Neural cell (in vitro differentiated cells): ENCODE results near the gene KMO. TPM values are rescaled to one million over a fixed set of nuclear protein-coding genes. Genes with fewer than 3 reads are reported as not detected.

ENCODE experiments used
- H2AFZ ChIP-seq: fragments of 200-600, 300-800 bp; sonication (generic), shearing (Covaris generic); 2 replicates; pipeline ENCODE4 v1.6.0; 2014; ENCODE audit warnings: low read depth, mild to moderate bottlenecking, antibody characterized with exemption, low read length, moderate library complexity
- H3F3A ChIP-seq: fragments of 200-600 bp; shearing (Covaris generic); 2 replicates; pipeline ENCODE4 v1.6.1; 2016; ENCODE audit warnings: mild to moderate bottlenecking, moderate library complexity, mixed read lengths, antibody characterized with exemption, low read length; ENCODE audit not compliant: insufficient read depth, poor library complexity, severe bottlenecking
- H3K27ac ChIP-seq: fragments of 200-600, 300-800 bp; sonication (generic), shearing (Covaris generic); 2 replicates; pipeline ENCODE4 v1.5.1; 2014; ENCODE audit warnings: mild to moderate bottlenecking, low read length, moderate library complexity
- H3K27me3 ChIP-seq: fragments of 300-800, 200-600 bp; sonication (generic), shearing (Covaris generic); 2 replicates; pipeline ENCODE4 v1.6.0; 2014; ENCODE audit warnings: mild to moderate bottlenecking, low read depth, low read length, moderate library complexity; ENCODE audit not compliant: insufficient read depth
- H3K36me3 ChIP-seq: fragments of 300-800, 200-600 bp; sonication (generic), shearing (Covaris generic); 2 replicates; pipeline ENCODE4 v1.5.1; 2014; ENCODE audit warnings: mild to moderate bottlenecking, antibody characterized with exemption, low read length, moderate library complexity; ENCODE audit not compliant: insufficient read depth
- H3K4me2 ChIP-seq: fragments of 300-800, 200-600 bp; sonication (generic), shearing (Covaris generic); 2 replicates; pipeline ENCODE4 v1.6.0; 2014; ENCODE audit warnings: mild to moderate bottlenecking, low read length
- H3K4me3 ChIP-seq: fragments of 300-800, 200-600 bp; sonication (generic), shearing (Covaris generic); 2 replicates; pipeline ENCODE4 v1.5.1; 2014; ENCODE audit warnings: mild to moderate bottlenecking, low read length, moderate library complexity
- H3K79me2 ChIP-seq: fragments of 200-600 bp; shearing (Covaris generic); replicated peaks from 2 replicates; pipeline ENCODE4 v1.6.0; 2014; ENCODE audit warnings: mild to moderate bottlenecking, low read length, moderate library complexity; ENCODE audit not compliant: insufficient read depth
- H3K9ac ChIP-seq: fragments of 300-800, 200-600 bp; sonication (generic), shearing (Covaris generic); 2 replicates; pipeline ENCODE4 v1.6.1; 2016; ENCODE audit warnings: mild to moderate bottlenecking, low read length, mixed read lengths
- H3K9me2 ChIP-seq: fragments of 200-600 bp; shearing (Covaris generic); 2 replicates; pipeline ENCODE4 v1.6.1; 2016; ENCODE audit warnings: mild to moderate bottlenecking, low read length, mixed read lengths; ENCODE audit not compliant: insufficient read depth
- H3K9me3 ChIP-seq: fragments of 200-600, 300-800 bp; sonication (generic), shearing (Covaris generic); 2 replicates; pipeline ENCODE4 v1.6.1; 2016; ENCODE audit warnings: mild to moderate bottlenecking, mixed run types, low read length, moderate library complexity, mixed read lengths
- H4K20me1 ChIP-seq: fragments of 200-600 bp; shearing (Covaris generic); 2 replicates; pipeline ENCODE4 v1.6.1; 2016; ENCODE audit warnings: mild to moderate bottlenecking, mixed run types; ENCODE audit not compliant: insufficient read depth
- CTCF ChIP-seq: fragments of 450-650 bp; IDR thresholded peaks from 2 replicates; pipeline ENCODE4 v1.5.1; 2014; ENCODE audit warnings: antibody characterized with exemption, mild to moderate bottlenecking, moderate library complexity; ENCODE audit not compliant: poor library complexity, severe bottlenecking
- EP300 ChIP-seq: fragments of 450-650 bp; conservative IDR thresholded peaks from 2 replicates; pipeline ENCODE4 v1.6.1; 2014; ENCODE audit warnings: antibody characterized with exemption, mild to moderate bottlenecking, moderate library complexity; ENCODE audit not compliant: poor library complexity, severe bottlenecking
- EZH2 ChIP-seq: fragments of 200-600, 300-800 bp; shearing (Covaris generic), sonication (generic); IDR thresholded peaks from 2 replicates; pipeline ENCODE4 v1.6.1; 2014; ENCODE audit warnings: antibody characterized with exemption, low read length, borderline replicate concordance, mild to moderate bottlenecking; ENCODE audit not compliant: insufficient read depth, poor library complexity, severe bottlenecking
- MXI1 ChIP-seq: fragments of 450-650 bp; conservative IDR thresholded peaks from 2 replicates; pipeline ENCODE4 v1.6.1; 2014; ENCODE audit warnings: antibody characterized with exemption, mild to moderate bottlenecking; ENCODE audit not compliant: poor library complexity, severe bottlenecking
- POLR2AphosphoS5 ChIP-seq: IDR thresholded peaks from 2 replicates; pipeline ENCODE4 v1.6.1; 2012
- RAD21 ChIP-seq: fragments of 450-650 bp; conservative IDR thresholded peaks from 2 replicates; pipeline ENCODE4 v1.6.1; 2014; ENCODE audit warnings: antibody characterized with exemption, mild to moderate bottlenecking, moderate library complexity
- REST ChIP-seq: IDR thresholded peaks from 2 replicates; pipeline ENCODE4 v1.6.1; 2012; ENCODE audit warnings: borderline replicate concordance
- SMC3 ChIP-seq: fragments of 450-650 bp; conservative IDR thresholded peaks from 2 replicates; pipeline ENCODE4 v1.6.1; 2014; ENCODE audit warnings: antibody characterized with exemption, mild to moderate bottlenecking, moderate library complexity; ENCODE audit not compliant: poor library complexity
- TAF1 ChIP-seq: IDR thresholded peaks from 2 replicates; pipeline ENCODE4 v1.6.1; 2012; ENCODE audit warnings: low read depth
- polyA plus RNA-seq: library from polyadenylated mRNA; depleted of rRNA; stranded (reverse); fragments of >200 nt; gene quantifications from 2 replicates; pipeline ENCODE4 v1.2.3, GENCODE V29; 2014

The KMO gene
- polyA plus RNA-seq, 1 donor from 2014 or later = 0.72 TPM

GRCh38 chr1:241598249-241598648 is 66.1 kb downstream of the KMO start:
- no peaks in the 10 kb centered on the region for H3K9me2 ChIP-seq
- H3K36me3 ChIP-seq = no peaks in the 10 kb centered on the region
- no peak overlapping the region for H2AFZ ChIP-seq
- no peaks in the 10 kb centered on the region for H4K20me1 ChIP-seq
- no peaks in the 10 kb centered on the region for H3K79me2 ChIP-seq
- TF ChIP-seq POLR2AphosphoS5 (no peak), MXI1 (no peak), TAF1 (no peak), SMC3 (no peak), REST (no peak), EP300 (no peak)
- no peak overlapping the region for H3K9ac ChIP-seq
- H3K4me2 ChIP-seq = no peak overlapping the region
- H3F3A ChIP-seq = no peaks in the 10 kb centered on the region
- no peak overlapping the region for H3K4me3 ChIP-seq
- no peaks in the 10 kb centered on the region for H3K27me3 ChIP-seq
- no peak overlapping the region for H3K27ac ChIP-seq
- no peaks in the 10 kb centered on the region for H3K9me3 ChIP-seq

- Histone ChIP-seq H3K9me2 (no peaks in the 10 kb centered on the region), H3F3A (no peaks in the 10 kb centered on the region), H3K9me3 (no peaks in the 10 kb centered on the region), H3K4me2 (no peak overlapping the region), H4K20me1 (no peaks in the 10 kb centered on the region), H2AFZ (no peak overlapping the region), H3K27ac (no peak overlapping the region), H3K9ac (no peak overlapping the region), H3K4me3 (no peak overlapping the region), H3K27me3 (no peaks in the 10 kb centered on the region), H3K36me3 (no peaks in the 10 kb centered on the region), H3K79me2 (no peaks in the 10 kb centered on the region)
- TF ChIP-seq SMC3 (no peak), EZH2 (no peak), MXI1 (no peak), TAF1 (no peak), RAD21 (no peak), EP300 (no peak), REST (no peak), CTCF (no peak), POLR2AphosphoS5 (no peak)
Measured at GRCh38 chr1:241600496-241600901, 68.3 kb downstream of the KMO start.
